A549 (cell line): Measurements from ENCODE around the gene OBP2A. TPM values are rescaled to one million over a fixed set of nuclear protein-coding genes. Genes with fewer than 3 reads are reported as not detected.

Experiments
- polyA plus RNA-seq, 4 experiments: library from polyadenylated mRNA; depleted of rRNA in 3 of 4; stranded (reverse); fragments of >200 nt; fragmentation: RNase III in 1 of 4; extraction: RNeasy Plus Mini Kit Qiagen cat#74134 plus additional on column Dnase treatment in 1 of 4; gene quantifications; 2 replicates in 3 of 4; 3 replicates in 1 of 4; pipeline ENCODE4 v1.2.3, GENCODE V29; 2011 to 2017

OBP2A gene
- polyA plus RNA-seq, 2 of the 4 experiments (the other 2 are of a cell fraction): not detected

Other genes starting within 250 kb of the OBP2A start
- gene PPP1R26, start 66.3 kb upstream of the OBP2A start, polyA plus RNA-seq (2011; rRNA removed): 7.4 and 8.5 TPM in 2 replicates
- 10.9 to 12.7 TPM (median 11.4 TPM) in 3 replicates for gene PPP1R26, start 66.3 kb upstream of the OBP2A start, polyA plus RNA-seq (2017; fragmentation: RNase III; extraction: RNeasy Plus Mini Kit Qiagen cat#74134 plus additional on column Dnase treatment)
- 66.9 and 75.5 TPM in 2 replicates for gene MRPS2, start 45.4 kb upstream of the OBP2A start, polyA plus RNA-seq (2011; rRNA removed)
- 85.3 to 93.2 TPM (median 90.1 TPM) in 3 replicates for gene MRPS2, start 45.4 kb upstream of the OBP2A start, polyA plus RNA-seq (2017; fragmentation: RNase III; extraction: RNeasy Plus Mini Kit Qiagen cat#74134 plus additional on column Dnase treatment)
- gene LCN1, start 24.7 kb upstream of the OBP2A start, polyA plus RNA-seq (2011; rRNA removed): not detected in 2 replicates
- gene LCN1, start 24.7 kb upstream of the OBP2A start, polyA plus RNA-seq (2017; fragmentation: RNase III; extraction: RNeasy Plus Mini Kit Qiagen cat#74134 plus additional on column Dnase treatment): not detected in 3 replicates
- gene PAEP, start 15.6 kb downstream of the OBP2A start, polyA plus RNA-seq (2011; rRNA removed): 0.15 TPM in 1 of 2 replicates, not detected in the other
- not detected in 3 replicates for gene PAEP, start 15.6 kb downstream of the OBP2A start, polyA plus RNA-seq (2017; fragmentation: RNase III; extraction: RNeasy Plus Mini Kit Qiagen cat#74134 plus additional on column Dnase treatment)
- not detected in 2 replicates for gene GLT6D1, start 93.4 kb downstream of the OBP2A start, polyA plus RNA-seq (2011; rRNA removed)
- not detected in 3 replicates for gene GLT6D1, start 93.4 kb downstream of the OBP2A start, polyA plus RNA-seq (2017; fragmentation: RNase III; extraction: RNeasy Plus Mini Kit Qiagen cat#74134 plus additional on column Dnase treatment)
- not detected in 2 replicates for gene LCN9, start 117.2 kb downstream of the OBP2A start, polyA plus RNA-seq (2011; rRNA removed)
- not detected in 3 replicates for gene LCN9, start 117.2 kb downstream of the OBP2A start, polyA plus RNA-seq (2017; fragmentation: RNase III; extraction: RNeasy Plus Mini Kit Qiagen cat#74134 plus additional on column Dnase treatment)
- gene SOHLH1, start 153.4 kb downstream of the OBP2A start, polyA plus RNA-seq (2011; rRNA removed): not detected in 2 replicates
- not detected in 3 replicates for gene SOHLH1, start 153.4 kb downstream of the OBP2A start, polyA plus RNA-seq (2017; fragmentation: RNase III; extraction: RNeasy Plus Mini Kit Qiagen cat#74134 plus additional on column Dnase treatment)
- gene KCNT1, start 156.1 kb downstream of the OBP2A start, polyA plus RNA-seq (2011; rRNA removed): not detected in 2 replicates
- gene KCNT1, start 156.1 kb downstream of the OBP2A start, polyA plus RNA-seq (2017; fragmentation: RNase III; extraction: RNeasy Plus Mini Kit Qiagen cat#74134 plus additional on column Dnase treatment): not detected in 3 replicates